Coronary artery (tissue), 2 donors: ENCODE results near the gene WDFY4.

Source experiments
- DNase-seq: peaks from one replicate; pipeline ENCODE4 v3.0.0-alpha.2; 2017; ENCODE audit warnings: low spot score
- H3K27ac ChIP-seq, 2 donors: fragments of 200-600 bp; sonication (generic); one replicate each; pipeline ENCODE4 v1.5.1; 2016 to 2019
- H3K4me3 ChIP-seq: fragments of 200-600 bp; sonication (generic); 2 replicates; pipeline ENCODE4 v1.5.1; 2016; ENCODE audit warnings: mild to moderate bottlenecking, moderate library complexity
- CTCF ChIP-seq: fragments of 200-600 bp; sonication (generic); IDR thresholded peaks from one replicate; pipeline ENCODE4 v1.5.1; 2019; ENCODE audit warnings: antibody characterized with exemption

The WDFY4 gene

GRCh38 chr10:48792121-48792520, 107.4 kb downstream of the WDFY4 start:
- no peak overlapping the region for H3K27ac ChIP-seq
- DNase-seq: peak; percentile 19
- TF ChIP-seq CTCF: no peak
- no peak overlapping the region for H3K4me3 ChIP-seq

- peak; percentile 33 for DNase-seq
- no peak for TF ChIP-seq CTCF
- H3K4me3 ChIP-seq: no peak overlapping the region
- no peak overlapping the region for H3K27ac ChIP-seq
These were observed 108.0 kb downstream of the WDFY4 start for GRCh38 chr10:48792687-48793096.

GRCh38 chr10:48794074-48794473, 109.4 kb downstream of the WDFY4 start:
- DNase-seq: no peak
- Histone ChIP-seq H3K4me3 (no peak overlapping the region), H3K27ac (no peak overlapping the region)
- TF ChIP-seq CTCF: no peak

- no peak for TF ChIP-seq CTCF
- Histone ChIP-seq H3K27ac (no peak overlapping the region), H3K4me3 (no peak overlapping the region)
- DNase-seq: no peak
These were observed 112.1 kb downstream of the WDFY4 start for GRCh38 chr10:48796713-48797245.

GRCh38 chr10:48797830-48798229, 113.2 kb downstream of the WDFY4 start:
- no peak for TF ChIP-seq CTCF
- DNase-seq: no peak
- H3K27ac ChIP-seq: no peak overlapping the region
- no peak overlapping the region for H3K4me3 ChIP-seq

GRCh38 chr10:48798481-48799254, 114.0 kb downstream of the WDFY4 start:
- Histone ChIP-seq H3K27ac (no peak overlapping the region), H3K4me3 (no peak overlapping the region)
- no peak for TF ChIP-seq CTCF
- DNase-seq: no peak
